Ishikawa (cell line): ENCODE results near the gene URB2.

Experiments
- CEBPB ChIP-seq: IDR thresholded peaks from 2 replicates; pipeline ENCODE4 v1.6.1; 2012
- EGR1 ChIP-seq: IDR thresholded peaks from 2 replicates; pipeline ENCODE4 v1.6.1; 2012
- EP300 ChIP-seq: IDR thresholded peaks from 2 replicates; pipeline ENCODE4 v1.6.1; 2012; ENCODE audit warnings: borderline replicate concordance
- FOXM1 ChIP-seq: IDR thresholded peaks from 2 replicates; pipeline ENCODE4 v1.6.1; 2012; ENCODE audit warnings: low read depth, borderline replicate concordance
- NFIC ChIP-seq: IDR thresholded peaks from 2 replicates; pipeline ENCODE4 v1.6.1; 2012
- RAD21 ChIP-seq: IDR thresholded peaks from 2 replicates; pipeline ENCODE4 v1.6.1; 2012; ENCODE audit warnings: low read depth
- TAF1 ChIP-seq: IDR thresholded peaks from 2 replicates; pipeline ENCODE4 v1.6.1; 2012; ENCODE audit warnings: low read depth, mild to moderate bottlenecking
- TCF12 ChIP-seq: IDR thresholded peaks from 2 replicates; pipeline ENCODE4 v1.6.1; 2012; ENCODE audit warnings: low read depth
- YY1 ChIP-seq: IDR thresholded peaks from 2 replicates; pipeline ENCODE4 v1.6.1; 2012; ENCODE audit warnings: low read depth
- ZBTB7A ChIP-seq: IDR thresholded peaks from 2 replicates; pipeline ENCODE4 v1.6.1; 2012; ENCODE audit warnings: low read depth
- TF ChIP-seq, protein P1 (sequence below): IDR thresholded peaks from 2 replicates; pipeline ENCODE4 v1.6.1; 2012
- TF ChIP-seq, protein P2 (sequence below): IDR thresholded peaks from 2 replicates; pipeline ENCODE4 v1.6.1; 2012
- TF ChIP-seq, protein P3 (sequence below): IDR thresholded peaks from 2 replicates; pipeline ENCODE4 v1.6.1; 2012; ENCODE audit warnings: low read depth, mild to moderate bottlenecking

Gene URB2

DNA sequence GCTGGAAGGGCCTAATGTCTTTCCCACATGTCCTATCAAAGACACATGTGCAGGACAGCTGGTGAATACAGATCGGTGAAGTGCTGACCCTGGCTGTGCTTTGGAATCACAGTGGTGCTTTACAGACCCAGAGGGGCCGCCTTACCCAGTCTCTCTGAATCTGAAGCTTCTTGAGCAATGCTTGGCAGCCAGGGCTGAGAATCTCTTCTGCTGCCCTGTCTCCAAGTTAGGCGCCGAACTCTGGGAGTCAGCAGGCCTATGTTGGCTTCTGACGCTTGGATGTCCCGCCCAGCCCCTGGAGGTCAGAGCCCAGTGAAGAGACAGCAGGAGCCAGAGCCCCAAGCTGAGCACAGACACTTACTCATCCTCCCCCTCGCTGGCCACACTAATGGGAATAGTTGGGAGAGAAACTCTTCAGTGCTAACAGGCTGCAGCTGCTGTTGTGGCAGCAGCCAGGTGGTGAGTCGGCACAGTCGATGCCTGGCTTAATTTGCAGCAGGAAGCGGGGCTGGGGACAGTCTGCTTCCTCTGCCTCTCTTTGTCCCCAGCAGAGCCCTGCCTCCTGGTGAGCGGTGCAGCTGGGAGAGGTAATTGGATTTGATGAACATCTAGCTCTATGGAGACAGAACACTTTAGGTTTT lies 68.1 kb downstream of the URB2 start:
- TF ChIP-seq, protein P1, sequence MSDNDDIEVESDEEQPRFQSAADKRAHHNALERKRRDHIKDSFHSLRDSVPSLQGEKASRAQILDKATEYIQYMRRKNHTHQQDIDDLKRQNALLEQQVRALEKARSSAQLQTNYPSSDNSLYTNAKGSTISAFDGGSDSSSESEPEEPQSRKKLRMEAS = no peak
- TF ChIP-seq EP300 (no peak), ZBTB7A (no peak), RAD21 (no peak)

DNA sequence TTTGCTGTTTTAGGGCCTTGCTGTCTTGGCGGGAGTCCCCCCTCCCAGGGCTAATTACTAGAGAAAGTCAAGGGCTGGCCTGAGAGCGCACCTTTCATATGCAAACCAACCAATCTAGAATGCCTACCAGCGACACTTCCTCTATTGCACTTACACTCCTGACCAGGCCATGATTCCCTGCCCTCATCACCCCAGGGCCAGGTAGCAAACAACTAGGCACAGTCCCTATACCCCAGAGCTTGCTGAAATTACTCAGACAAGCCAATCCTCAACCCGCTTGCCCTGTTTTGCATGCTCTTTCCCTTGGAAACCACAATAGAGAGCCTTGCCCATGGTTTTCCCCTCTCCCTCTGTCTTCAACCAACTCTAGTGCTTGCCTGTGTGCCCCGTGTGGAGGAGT lies 70.3 kb downstream of the URB2 start:
- TF ChIP-seq, protein P2, sequence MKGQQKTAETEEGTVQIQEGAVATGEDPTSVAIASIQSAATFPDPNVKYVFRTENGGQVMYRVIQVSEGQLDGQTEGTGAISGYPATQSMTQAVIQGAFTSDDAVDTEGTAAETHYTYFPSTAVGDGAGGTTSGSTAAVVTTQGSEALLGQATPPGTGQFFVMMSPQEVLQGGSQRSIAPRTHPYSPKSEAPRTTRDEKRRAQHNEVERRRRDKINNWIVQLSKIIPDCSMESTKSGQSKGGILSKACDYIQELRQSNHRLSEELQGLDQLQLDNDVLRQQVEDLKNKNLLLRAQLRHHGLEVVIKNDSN = no peak
- TF ChIP-seq EP300 (no peak), YY1 (no peak), NFIC (no peak)

DNA sequence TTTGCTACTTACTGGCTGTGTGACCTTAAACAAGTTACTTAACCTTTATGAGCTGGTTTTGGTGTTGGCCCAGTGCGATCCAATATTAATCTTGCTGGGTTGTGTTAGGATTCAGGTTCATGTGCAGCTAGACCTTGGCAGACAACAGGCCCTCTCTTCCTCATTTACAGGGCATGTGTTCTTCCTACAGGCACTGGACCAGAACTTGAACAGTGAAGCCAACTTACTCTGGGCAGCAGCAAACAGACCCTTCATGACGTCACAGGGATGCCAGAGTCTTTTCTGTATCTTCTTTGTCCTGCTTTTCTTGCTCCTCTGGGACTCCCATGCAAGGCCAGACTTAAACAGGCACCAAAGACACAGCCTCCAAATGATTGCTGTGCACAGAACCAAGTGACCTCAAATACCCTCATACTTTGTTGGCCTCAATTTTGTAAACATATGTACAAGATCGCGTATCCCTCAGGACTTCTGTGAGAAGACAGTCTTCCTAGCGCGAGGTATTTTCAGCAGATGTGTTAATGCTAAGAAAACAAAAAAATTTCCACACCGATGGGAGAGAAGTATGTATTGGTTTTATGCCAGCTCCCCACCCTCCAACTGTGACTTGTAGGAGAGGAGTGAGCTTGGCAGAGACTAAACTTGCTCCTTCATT lies 73.7 kb downstream of the URB2 start:
- TF ChIP-seq EP300 (no peak), TCF12 (no peak), FOXM1 (no peak), CEBPB (no peak), RAD21 (no peak)
- TF ChIP-seq, protein P1 = no peak
- TF ChIP-seq, protein P2 = no peak
- TF ChIP-seq, protein P3, sequence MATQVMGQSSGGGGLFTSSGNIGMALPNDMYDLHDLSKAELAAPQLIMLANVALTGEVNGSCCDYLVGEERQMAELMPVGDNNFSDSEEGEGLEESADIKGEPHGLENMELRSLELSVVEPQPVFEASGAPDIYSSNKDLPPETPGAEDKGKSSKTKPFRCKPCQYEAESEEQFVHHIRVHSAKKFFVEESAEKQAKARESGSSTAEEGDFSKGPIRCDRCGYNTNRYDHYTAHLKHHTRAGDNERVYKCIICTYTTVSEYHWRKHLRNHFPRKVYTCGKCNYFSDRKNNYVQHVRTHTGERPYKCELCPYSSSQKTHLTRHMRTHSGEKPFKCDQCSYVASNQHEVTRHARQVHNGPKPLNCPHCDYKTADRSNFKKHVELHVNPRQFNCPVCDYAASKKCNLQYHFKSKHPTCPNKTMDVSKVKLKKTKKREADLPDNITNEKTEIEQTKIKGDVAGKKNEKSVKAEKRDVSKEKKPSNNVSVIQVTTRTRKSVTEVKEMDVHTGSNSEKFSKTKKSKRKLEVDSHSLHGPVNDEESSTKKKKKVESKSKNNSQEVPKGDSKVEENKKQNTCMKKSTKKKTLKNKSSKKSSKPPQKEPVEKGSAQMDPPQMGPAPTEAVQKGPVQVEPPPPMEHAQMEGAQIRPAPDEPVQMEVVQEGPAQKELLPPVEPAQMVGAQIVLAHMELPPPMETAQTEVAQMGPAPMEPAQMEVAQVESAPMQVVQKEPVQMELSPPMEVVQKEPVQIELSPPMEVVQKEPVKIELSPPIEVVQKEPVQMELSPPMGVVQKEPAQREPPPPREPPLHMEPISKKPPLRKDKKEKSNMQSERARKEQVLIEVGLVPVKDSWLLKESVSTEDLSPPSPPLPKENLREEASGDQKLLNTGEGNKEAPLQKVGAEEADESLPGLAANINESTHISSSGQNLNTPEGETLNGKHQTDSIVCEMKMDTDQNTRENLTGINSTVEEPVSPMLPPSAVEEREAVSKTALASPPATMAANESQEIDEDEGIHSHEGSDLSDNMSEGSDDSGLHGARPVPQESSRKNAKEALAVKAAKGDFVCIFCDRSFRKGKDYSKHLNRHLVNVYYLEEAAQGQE = no peak

DNA sequence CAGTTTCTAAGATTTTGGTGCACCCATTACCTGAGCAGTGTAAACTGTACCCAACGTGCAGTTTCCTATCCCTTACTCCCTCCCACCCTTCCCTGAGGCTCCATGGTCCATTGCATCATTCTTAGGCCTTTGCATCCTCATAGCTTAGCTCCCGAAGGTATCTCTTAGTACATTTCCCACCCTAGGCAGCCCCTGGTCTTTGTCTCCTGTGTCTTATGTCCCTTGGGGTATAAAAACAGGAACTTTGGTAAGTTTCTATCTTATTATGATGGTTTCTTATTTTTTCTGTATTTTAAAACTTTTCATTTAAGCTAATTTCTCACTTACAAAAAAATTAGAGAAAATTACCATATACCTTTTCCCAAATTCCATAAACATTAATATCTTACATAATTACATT lies 78.1 kb downstream of the URB2 start:
- TF ChIP-seq EGR1 (no peak), NFIC (no peak), CEBPB (no peak), YY1 (no peak)
- TF ChIP-seq, protein P3 = no peak
- TF ChIP-seq, protein P1 = no peak

DNA sequence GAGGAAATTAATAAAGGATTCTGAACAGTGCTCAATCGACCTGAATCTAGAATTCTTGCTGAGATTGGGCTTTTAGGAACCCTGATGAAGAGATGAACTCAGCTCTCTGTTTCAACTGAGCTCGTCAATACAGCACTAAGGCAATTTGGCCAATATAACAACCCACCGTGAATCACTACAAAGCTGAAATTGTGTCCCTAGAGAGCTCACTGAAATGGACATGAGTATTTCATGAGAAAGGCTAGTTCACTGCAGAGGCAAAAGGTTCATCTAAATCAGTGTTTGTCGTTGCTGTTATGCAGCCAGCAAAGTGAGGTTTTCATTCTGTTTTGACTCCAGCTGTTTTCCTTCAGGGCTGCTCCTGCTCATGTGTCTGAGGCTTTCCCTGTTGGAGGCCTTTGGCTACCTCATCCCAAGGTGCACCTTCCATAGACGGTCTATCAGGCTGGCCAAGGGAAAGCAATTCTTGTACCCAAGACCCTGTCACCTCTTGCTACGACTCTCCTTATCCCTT lies 83.5 kb downstream of the URB2 start:
- TF ChIP-seq FOXM1 (no peak), TAF1 (no peak), CEBPB (no peak), NFIC (no peak), RAD21 (no peak)
